HUES6 (cell line): ENCODE results near the gene NAGA.
A peak's percentile ranks its signal among the peaks of the same experiment; 100 is the strongest.

ENCODE experiments used
- H3K27ac ChIP-seq: 2 replicates; pipeline ENCODE4 v1.7.0; 2013; ENCODE audit warnings: low read depth, mild to moderate bottlenecking, low read length, inconsistent platforms
- H3K27me3 ChIP-seq: 2 replicates; pipeline ENCODE4 v1.6.1; 2013; ENCODE audit warnings: low read length; ENCODE audit not compliant: control insufficient read depth, insufficient read depth
- H3K36me3 ChIP-seq: 2 replicates; pipeline ENCODE4 v1.6.1; 2013; ENCODE audit warnings: low read length; ENCODE audit not compliant: control insufficient read depth, insufficient read depth
- H3K4me1 ChIP-seq: 2 replicates; pipeline ENCODE4 v1.6.1; 2013; ENCODE audit warnings: low read length; ENCODE audit not compliant: control insufficient read depth, insufficient read depth
- H3K4me3 ChIP-seq: 2 replicates; pipeline ENCODE4 v1.5.1; 2013; ENCODE audit warnings: low read depth, low read length
- H3K9ac ChIP-seq: one replicate; pipeline ENCODE4 v1.6.1; 2013; ENCODE audit warnings: mild to moderate bottlenecking, low read length
- H3K9me3 ChIP-seq: 2 replicates; pipeline ENCODE4 v1.6.1; 2013; ENCODE audit warnings: low read depth, low read length; ENCODE audit not compliant: control insufficient read depth, insufficient read depth

NAGA gene

GRCh38 chr22:42066126-42066761 lies 4.4 kb downstream of the NAGA start:
- H3K36me3 ChIP-seq, result peaks cover 47% of the 10 kb centered on the region
- no peak overlapping the region; the same call in 1 of the 2 replicates for H3K27ac ChIP-seq
- H3K27me3 ChIP-seq, result no peaks in the 10 kb centered on the region
- H3K9me3 ChIP-seq, result no peaks in the 10 kb centered on the region
- no peak overlapping the region for H3K9ac ChIP-seq
- peaks cover 31% of the 10 kb centered on the region for H3K4me1 ChIP-seq
- H3K4me3 ChIP-seq, result no peak overlapping the region

GRCh38 chr22:42065438-42066125 lies 5.0 kb downstream of the NAGA start:
- Histone ChIP-seq H3K9ac (peak overlapping the region; percentile 30), H3K27me3 (no peaks in the 10 kb centered on the region), H3K4me1 (peaks cover 27% of the 10 kb centered on the region), H3K27ac (peak overlapping the region; percentile 55; the same call in 1 of the 2 replicates), H3K36me3 (peaks cover 54% of the 10 kb centered on the region), H3K9me3 (no peaks in the 10 kb centered on the region), H3K4me3 (peak overlapping the region; percentile 34)

GRCh38 chr22:42064629-42065028 lies 6.0 kb downstream of the NAGA start:
- H3K4me3 ChIP-seq, result peak overlapping the region; percentile 34; the same call in 1 of the 2 replicates
- peaks cover 64% of the 10 kb centered on the region for H3K36me3 ChIP-seq
- H3K27me3 ChIP-seq, result no peaks in the 10 kb centered on the region
- peaks cover 21% of the 10 kb centered on the region for H3K4me1 ChIP-seq
- H3K9me3 ChIP-seq, result 0 out of 2 replicates have a peak, but pooled peaks cover 3% of the 10 kb centered on the region
- H3K27ac ChIP-seq, result peak overlapping the region; percentile 64; the same call in 1 of the 2 replicates
- H3K9ac ChIP-seq, result no peak overlapping the region

GRCh38 chr22:42062506-42063170 lies 8.0 kb downstream of the NAGA start:
- Histone ChIP-seq H3K4me1 (peaks cover 20% of the 10 kb centered on the region), H3K27me3 (no peaks in the 10 kb centered on the region), H3K4me3 (no peak overlapping the region), H3K9ac (no peak overlapping the region), H3K9me3 (peaks cover 12% of the 10 kb centered on the region; the same call in 1 of the 2 replicates), H3K36me3 (peaks cover 72% of the 10 kb centered on the region), H3K27ac (no peak overlapping the region)

- no peaks in the 10 kb centered on the region for H3K27me3 ChIP-seq
- H3K4me1 ChIP-seq, result peaks cover 15% of the 10 kb centered on the region
- H3K4me3 ChIP-seq, result no peak overlapping the region
- H3K27ac ChIP-seq, result no peak overlapping the region
- H3K36me3 ChIP-seq, result peaks cover 57% of the 10 kb centered on the region
- peaks cover 22% of the 10 kb centered on the region for H3K9me3 ChIP-seq
- H3K9ac ChIP-seq, result no peak overlapping the region
Observed at GRCh38 chr22:42061041-42061440, 9.6 kb downstream of the NAGA start.

- no peak overlapping the region for H3K4me3 ChIP-seq
- no peak overlapping the region for H3K27ac ChIP-seq
- H3K4me1 ChIP-seq, result peaks cover 9% of the 10 kb centered on the region
- no peaks in the 10 kb centered on the region for H3K27me3 ChIP-seq
- peaks cover 53% of the 10 kb centered on the region for H3K36me3 ChIP-seq
- no peak overlapping the region for H3K9ac ChIP-seq
- H3K9me3 ChIP-seq, result peaks cover 26% of the 10 kb centered on the region
Observed at GRCh38 chr22:42060489-42060888, 10.1 kb downstream of the NAGA start.

GRCh38 chr22:42056757-42057511 lies 13.7 kb downstream of the NAGA start:
- H3K4me3 ChIP-seq, result no peak overlapping the region

GRCh38 chr22:42052765-42053164 lies 17.8 kb downstream of the NAGA start:
- H3K27ac ChIP-seq, result no peak overlapping the region
- H3K9me3 ChIP-seq, result peaks cover 14% of the 10 kb centered on the region
- no peaks in the 10 kb centered on the region for H3K36me3 ChIP-seq
- no peaks in the 10 kb centered on the region for H3K27me3 ChIP-seq
- no peak overlapping the region for H3K4me3 ChIP-seq
- H3K9ac ChIP-seq, result no peak overlapping the region
- no peaks in the 10 kb centered on the region for H3K4me1 ChIP-seq

More at GRCh38 chr22:42056757-42057511, 13.7 kb downstream of the NAGA start:
- peaks cover 38% of the 10 kb centered on the region for H3K36me3 ChIP-seq
- H3K27me3 ChIP-seq, result no peaks in the 10 kb centered on the region
- H3K27ac ChIP-seq, result no peak overlapping the region
- H3K9ac ChIP-seq, result no peak overlapping the region
- no peaks in the 10 kb centered on the region for H3K4me1 ChIP-seq
- H3K9me3 ChIP-seq, result peaks cover 26% of the 10 kb centered on the region

GRCh38 chr22:42050641-42051180 lies 19.9 kb downstream of the NAGA start:
- Histone ChIP-seq H3K9ac (no peak overlapping the region), H3K36me3 (no peaks in the 10 kb centered on the region), H3K9me3 (0 out of 2 replicates have a peak, but pooled peaks cover 2% of the 10 kb centered on the region), H3K4me1 (no peaks in the 10 kb centered on the region), H3K4me3 (no peak overlapping the region), H3K27ac (no peak overlapping the region), H3K27me3 (no peaks in the 10 kb centered on the region)

- Histone ChIP-seq H3K27ac (no peak overlapping the region), H3K9me3 (peaks cover 15% of the 10 kb centered on the region), H3K27me3 (no peaks in the 10 kb centered on the region), H3K4me1 (no peaks in the 10 kb centered on the region), H3K4me3 (no peak overlapping the region), H3K9ac (no peak overlapping the region), H3K36me3 (no peaks in the 10 kb centered on the region)
Observed at GRCh38 chr22:42041784-42042183, 28.8 kb downstream of the NAGA start.
